LNCaP clone FGC (cell line): Measurements from ENCODE around the gene ADGRB3.

Source experiments
- DNase-seq: peaks from one replicate; pipeline ENCODE4 v3.0.0-alpha.2; 2011; ENCODE audit warnings: low read depth
- H3K4me3 ChIP-seq: 2 replicates; pipeline ENCODE4 v1.5.1; 2011; ENCODE audit warnings: mild to moderate bottlenecking, low read depth, low read length, control low read depth
- CTCF ChIP-seq: IDR thresholded peaks from 2 replicates; pipeline ENCODE4 v1.5.1; 2012; ENCODE audit warnings: mild to moderate bottlenecking; ENCODE audit not compliant: control insufficient read depth, insufficient read depth; ENCODE audit errors: extremely low read depth

Gene ADGRB3

GRCh38 chr6:69026243-69026642 lies 391.2 kb downstream of the ADGRB3 start:
- no peak for TF ChIP-seq CTCF
- no peak overlapping the region for H3K4me3 ChIP-seq
- no peak for DNase-seq

- TF ChIP-seq CTCF: no peak
- H3K4me3 ChIP-seq: no peak overlapping the region
- no peak for DNase-seq
Observed at GRCh38 chr6:69026715-69027114, 391.6 kb downstream of the ADGRB3 start.

- no peak for TF ChIP-seq CTCF
- DNase-seq: no peak
- H3K4me3 ChIP-seq: no peak overlapping the region
Observed at GRCh38 chr6:69027861-69028260, 392.8 kb downstream of the ADGRB3 start.

GRCh38 chr6:69038841-69039240 lies 403.8 kb downstream of the ADGRB3 start:
- no peak for TF ChIP-seq CTCF
- no peak overlapping the region for H3K4me3 ChIP-seq
- DNase-seq: no peak

GRCh38 chr6:69042297-69042696 lies 407.2 kb downstream of the ADGRB3 start:
- DNase-seq: no peak
- H3K4me3 ChIP-seq: no peak overlapping the region
- TF ChIP-seq CTCF: no peak

GRCh38 chr6:69044534-69044933 lies 409.5 kb downstream of the ADGRB3 start:
- no peak overlapping the region for H3K4me3 ChIP-seq
- no peak for DNase-seq
- TF ChIP-seq CTCF: no peak

- no peak overlapping the region for H3K4me3 ChIP-seq
- DNase-seq: no peak
- TF ChIP-seq CTCF: no peak
Observed at GRCh38 chr6:69059413-69059812, 424.3 kb downstream of the ADGRB3 start.
